Measurements from ENCODE around the gene PREPL.
"Not testable (repeated sequence)": the region's sequence is repeated elsewhere in the genome, so short reads cannot be mapped to it uniquely, and the experiment has no call there.

The PREPL gene

GRCh38 chr2:44347526-44347925 lies 13.8 kb downstream of the PREPL start:
- no peak for DNase-seq

GRCh38 chr2:44342854-44343253 lies 18.4 kb downstream of the PREPL start:
- peak; percentile 50 for DNase-seq

- DNase-seq: no peak
These were observed 25.3 kb downstream of the PREPL start for GRCh38 chr2:44335806-44336538.

GRCh38 chr2:44333994-44334393 lies 27.3 kb downstream of the PREPL start:
- DNase-seq: no peak

GRCh38 chr2:44330801-44331200 lies 30.5 kb downstream of the PREPL start:
- no peak for DNase-seq

- no peak for DNase-seq
These were observed 32.0 kb downstream of the PREPL start for GRCh38 chr2:44329343-44329742.

- no peak for DNase-seq
These were observed 32.5 kb downstream of the PREPL start for GRCh38 chr2:44328750-44329149.

GRCh38 chr2:44326548-44327264 lies 34.6 kb downstream of the PREPL start:
- no peak for DNase-seq

- DNase-seq: no peak
These were observed 35.4 kb downstream of the PREPL start for GRCh38 chr2:44325897-44326296.

GRCh38 chr2:44324971-44325426 lies 36.3 kb downstream of the PREPL start:
- DNase-seq: no peak

GRCh38 chr2:44321360-44321759 lies 39.9 kb downstream of the PREPL start:
- DNase-seq: no peak

GRCh38 chr2:44320832-44321231 lies 40.5 kb downstream of the PREPL start:
- DNase-seq: no peak

GRCh38 chr2:44315945-44316344 lies 45.3 kb downstream of the PREPL start:
- no peak for DNase-seq

- DNase-seq: no peak
These were observed 46.9 kb downstream of the PREPL start for GRCh38 chr2:44314362-44314761.

GRCh38 chr2:44310287-44310686 lies 51.0 kb downstream of the PREPL start:
- DNase-seq: peak; percentile 13

- no peak for DNase-seq
These were observed 55.4 kb downstream of the PREPL start for GRCh38 chr2:44305882-44306281.

GRCh38 chr2:44304258-44304657 lies 57.0 kb downstream of the PREPL start:
- no peak for DNase-seq

GRCh38 chr2:44303766-44304165 lies 57.5 kb downstream of the PREPL start:
- not testable (repeated sequence) for DNase-seq

GRCh38 chr2:44301111-44301510 lies 60.2 kb downstream of the PREPL start:
- no peak for DNase-seq

- no peak for DNase-seq
These were observed 61.7 kb downstream of the PREPL start for GRCh38 chr2:44299635-44300034.

GRCh38 chr2:44297431-44297830 lies 63.9 kb downstream of the PREPL start:
- no peak for DNase-seq

- DNase-seq: no peak
These were observed 64.6 kb downstream of the PREPL start for GRCh38 chr2:44296653-44297052.

GRCh38 chr2:44295633-44296359 lies 65.5 kb downstream of the PREPL start:
- DNase-seq: peak; percentile 25

- DNase-seq: no peak
These were observed 66.2 kb downstream of the PREPL start for GRCh38 chr2:44295113-44295512.

Measured in DMS53 (cell line).